KG1 (cell line): ENCODE data around the gene MAPK7.
A peak's percentile ranks its signal among the peaks of the same experiment; 100 is the strongest.

ENCODE experiments used
- DNase-seq: peaks from one replicate; lab custom pipeline; 2025; lab: John Stamatoyannopoulos, UW

Gene MAPK7

GRCh38 chr17:19381361-19381740 is 3.1 kb downstream of the MAPK7 start:
- no peak for DNase-seq

- DNase-seq: no peak
These were observed 3.6 kb downstream of the MAPK7 start for GRCh38 chr17:19381741-19382444.

- no peak for DNase-seq
These were observed 4.5 kb downstream of the MAPK7 start for GRCh38 chr17:19382531-19383444.

GRCh38 chr17:19383681-19384470 is 5.6 kb downstream of the MAPK7 start:
- DNase-seq: no peak

- no peak for DNase-seq
These were observed 6.6 kb downstream of the MAPK7 start for GRCh38 chr17:19384723-19385391.

GRCh38 chr17:19385521-19385983 is 7.3 kb downstream of the MAPK7 start:
- no peak for DNase-seq

- no peak for DNase-seq
These were observed 8.0 kb downstream of the MAPK7 start for GRCh38 chr17:19386051-19386929.

GRCh38 chr17:19386974-19387920 is 8.9 kb downstream of the MAPK7 start, which contains the start of gene MFAP4:
Gene MFAP4, minus strand, starts transcription at chr17:19387190. Its CDS starts 35 bp downstream, at chr17:19387155.
- DNase-seq: no peak

GRCh38 chr17:19387921-19388521 is 9.7 kb downstream of the MAPK7 start:
- DNase-seq: no peak

GRCh38 chr17:19388791-19389785 is 10.8 kb downstream of the MAPK7 start:
- no peak for DNase-seq

GRCh38 chr17:19390951-19391350 is 12.7 kb downstream of the MAPK7 start:
- DNase-seq: no peak

- no peak for DNase-seq
These were observed 13.1 kb downstream of the MAPK7 start for GRCh38 chr17:19391432-19391831.

GRCh38 chr17:19392303-19392702 is 14.0 kb downstream of the MAPK7 start:
- DNase-seq: no peak

- no peak for DNase-seq
These were observed 19.3 kb downstream of the MAPK7 start for GRCh38 chr17:19397556-19398041.

GRCh38 chr17:19398301-19399181 is 20.2 kb downstream of the MAPK7 start:
- DNase-seq: peak; percentile 0

GRCh38 chr17:19399750-19400450 is 21.6 kb downstream of the MAPK7 start:
- no peak for DNase-seq
